ENCODE results near the gene SFXN5.

The SFXN5 gene

GRCh38 chr2:73059106-73059505 is 12.4 kb downstream of the SFXN5 start:
- Mint-ChIP-seq H3K27me3 (ENCODE audit: low read depth) (no peaks in the 10 kb centered on the region), H3K4me1 (ENCODE audit: low read depth) (peaks cover 2% of the 10 kb centered on the region), H3K4me3 (no peak overlapping the region), H3K27ac (no peak overlapping the region), H3K9me3 (peaks cover 8% of the 10 kb centered on the region), H3K36me3 (ENCODE audit: low read depth) (peaks cover 3% of the 10 kb centered on the region)

- H3K4me1 Mint-ChIP-seq (ENCODE audit: low read depth): no peaks in the 10 kb centered on the region
- H3K4me3 Mint-ChIP-seq: no peak overlapping the region
- H3K27ac Mint-ChIP-seq: no peak overlapping the region
- peaks cover 3% of the 10 kb centered on the region for H3K36me3 Mint-ChIP-seq (ENCODE audit: low read depth)
- H3K9me3 Mint-ChIP-seq: peaks cover 8% of the 10 kb centered on the region
- H3K27me3 Mint-ChIP-seq (ENCODE audit: low read depth): no peaks in the 10 kb centered on the region
Observed at GRCh38 chr2:73054980-73055379, 16.5 kb downstream of the SFXN5 start.

GRCh38 chr2:73053316-73054114 is 18.0 kb downstream of the SFXN5 start:
- Mint-ChIP-seq H3K9me3 (peaks cover 8% of the 10 kb centered on the region), H3K27ac (no peak overlapping the region), H3K27me3 (ENCODE audit: low read depth) (no peaks in the 10 kb centered on the region), H3K36me3 (ENCODE audit: low read depth) (peaks cover 3% of the 10 kb centered on the region), H3K4me3 (no peak overlapping the region), H3K4me1 (ENCODE audit: low read depth) (no peaks in the 10 kb centered on the region)

DNA sequence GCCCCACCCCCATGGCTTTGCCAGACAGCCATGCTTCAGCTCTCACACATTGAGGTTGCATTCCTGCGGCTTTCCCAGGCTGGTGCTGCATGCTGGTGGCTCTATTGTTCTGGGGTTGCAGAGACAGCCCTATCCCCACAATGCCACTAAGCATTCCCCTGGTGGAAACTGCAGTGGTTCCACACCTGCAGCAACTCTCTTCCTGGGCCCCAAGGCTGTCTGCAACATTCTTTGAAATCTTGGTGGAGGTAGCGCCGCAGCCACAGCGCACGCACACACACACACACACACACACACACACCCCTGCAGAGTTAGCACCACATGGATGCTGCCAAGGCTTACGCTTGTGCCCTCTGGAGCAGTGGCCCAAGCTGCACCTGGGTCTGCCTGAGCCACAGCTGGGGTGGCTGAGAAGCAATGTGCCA is 21.4 kb downstream of the SFXN5 start:
- H3K27me3 Mint-ChIP-seq (ENCODE audit: low read depth): no peaks in the 10 kb centered on the region
- H3K27ac Mint-ChIP-seq: no peak overlapping the region
- no peaks in the 10 kb centered on the region for H3K9me3 Mint-ChIP-seq
- H3K4me3 Mint-ChIP-seq: no peak overlapping the region
- no peaks in the 10 kb centered on the region for H3K36me3 Mint-ChIP-seq (ENCODE audit: low read depth)
- H3K4me1 Mint-ChIP-seq (ENCODE audit: low read depth): no peaks in the 10 kb centered on the region

GRCh38 chr2:73043929-73044832 is 27.3 kb downstream of the SFXN5 start:
- no peaks in the 10 kb centered on the region for H3K36me3 Mint-ChIP-seq (ENCODE audit: low read depth)
- H3K9me3 Mint-ChIP-seq: no peaks in the 10 kb centered on the region
- no peak overlapping the region for H3K27ac Mint-ChIP-seq
- H3K27me3 Mint-ChIP-seq (ENCODE audit: low read depth): no peaks in the 10 kb centered on the region
- H3K4me1 Mint-ChIP-seq (ENCODE audit: low read depth): no peaks in the 10 kb centered on the region
- H3K4me3 Mint-ChIP-seq: no peak overlapping the region

GRCh38 chr2:73043276-73043675 is 28.2 kb downstream of the SFXN5 start:
- no peaks in the 10 kb centered on the region for H3K9me3 Mint-ChIP-seq
- H3K4me3 Mint-ChIP-seq: no peak overlapping the region
- H3K4me1 Mint-ChIP-seq (ENCODE audit: low read depth): no peaks in the 10 kb centered on the region
- no peaks in the 10 kb centered on the region for H3K36me3 Mint-ChIP-seq (ENCODE audit: low read depth)
- no peaks in the 10 kb centered on the region for H3K27me3 Mint-ChIP-seq (ENCODE audit: low read depth)
- H3K27ac Mint-ChIP-seq: no peak overlapping the region

GRCh38 chr2:73037947-73038585 is 33.4 kb downstream of the SFXN5 start:
- H3K4me1 Mint-ChIP-seq (ENCODE audit: low read depth): no peaks in the 10 kb centered on the region
- no peaks in the 10 kb centered on the region for H3K27me3 Mint-ChIP-seq (ENCODE audit: low read depth)
- no peaks in the 10 kb centered on the region for H3K9me3 Mint-ChIP-seq
- H3K4me3 Mint-ChIP-seq: no peak overlapping the region
- no peaks in the 10 kb centered on the region for H3K36me3 Mint-ChIP-seq (ENCODE audit: low read depth)
- no peak overlapping the region for H3K27ac Mint-ChIP-seq

GRCh38 chr2:73036766-73037165 is 34.7 kb downstream of the SFXN5 start:
- Mint-ChIP-seq H3K27ac (no peak overlapping the region), H3K9me3 (no peaks in the 10 kb centered on the region), H3K36me3 (ENCODE audit: low read depth) (no peaks in the 10 kb centered on the region), H3K27me3 (ENCODE audit: low read depth) (no peaks in the 10 kb centered on the region), H3K4me3 (no peak overlapping the region), H3K4me1 (ENCODE audit: low read depth) (no peaks in the 10 kb centered on the region)

- Mint-ChIP-seq H3K4me1 (ENCODE audit: low read depth) (no peaks in the 10 kb centered on the region), H3K27me3 (ENCODE audit: low read depth) (no peaks in the 10 kb centered on the region), H3K36me3 (ENCODE audit: low read depth) (no peaks in the 10 kb centered on the region), H3K27ac (no peak overlapping the region), H3K4me3 (no peak overlapping the region), H3K9me3 (no peaks in the 10 kb centered on the region)
Observed at GRCh38 chr2:73035899-73036711, 35.4 kb downstream of the SFXN5 start.

GRCh38 chr2:73034661-73035375 is 36.7 kb downstream of the SFXN5 start:
- Mint-ChIP-seq H3K4me3 (no peak overlapping the region), H3K4me1 (ENCODE audit: low read depth) (no peaks in the 10 kb centered on the region), H3K36me3 (ENCODE audit: low read depth) (no peaks in the 10 kb centered on the region), H3K9me3 (no peaks in the 10 kb centered on the region), H3K27ac (no peak overlapping the region), H3K27me3 (ENCODE audit: low read depth) (no peaks in the 10 kb centered on the region)

DNA sequence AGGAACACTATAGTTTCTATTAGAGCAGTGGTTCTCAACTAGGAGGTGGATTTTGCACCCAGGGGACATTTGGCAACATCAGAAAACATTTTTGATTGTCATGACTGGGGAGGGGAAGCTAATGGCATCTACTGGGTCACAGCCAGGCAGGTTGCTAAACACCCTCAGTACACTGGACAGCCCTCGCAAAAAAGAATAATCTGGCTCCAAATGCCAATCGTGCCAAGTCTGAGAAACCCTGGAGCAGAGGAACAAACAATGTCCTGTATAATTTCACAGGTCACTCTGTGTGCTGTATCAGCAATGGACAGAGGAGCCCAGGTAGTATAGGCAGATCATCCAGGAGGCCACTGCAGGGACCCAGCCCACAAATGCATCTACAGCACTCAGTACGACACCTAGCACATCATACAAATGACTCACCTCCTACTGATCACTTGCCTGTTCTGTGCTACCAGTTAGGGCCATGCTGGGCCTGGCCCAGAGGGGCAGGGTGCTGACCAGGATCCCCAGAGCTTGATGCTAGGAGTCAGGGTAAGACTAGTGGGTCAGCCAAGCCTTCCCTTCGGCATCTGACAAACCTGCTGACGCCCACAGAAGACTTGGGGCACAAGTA is 37.6 kb downstream of the SFXN5 start:
- no peaks in the 10 kb centered on the region for H3K9me3 Mint-ChIP-seq
- H3K27me3 Mint-ChIP-seq (ENCODE audit: low read depth): no peaks in the 10 kb centered on the region
- H3K4me1 Mint-ChIP-seq (ENCODE audit: low read depth): no peaks in the 10 kb centered on the region
- no peaks in the 10 kb centered on the region for H3K36me3 Mint-ChIP-seq (ENCODE audit: low read depth)
- H3K27ac Mint-ChIP-seq: no peak overlapping the region
- H3K4me3 Mint-ChIP-seq: no peak overlapping the region

DNA sequence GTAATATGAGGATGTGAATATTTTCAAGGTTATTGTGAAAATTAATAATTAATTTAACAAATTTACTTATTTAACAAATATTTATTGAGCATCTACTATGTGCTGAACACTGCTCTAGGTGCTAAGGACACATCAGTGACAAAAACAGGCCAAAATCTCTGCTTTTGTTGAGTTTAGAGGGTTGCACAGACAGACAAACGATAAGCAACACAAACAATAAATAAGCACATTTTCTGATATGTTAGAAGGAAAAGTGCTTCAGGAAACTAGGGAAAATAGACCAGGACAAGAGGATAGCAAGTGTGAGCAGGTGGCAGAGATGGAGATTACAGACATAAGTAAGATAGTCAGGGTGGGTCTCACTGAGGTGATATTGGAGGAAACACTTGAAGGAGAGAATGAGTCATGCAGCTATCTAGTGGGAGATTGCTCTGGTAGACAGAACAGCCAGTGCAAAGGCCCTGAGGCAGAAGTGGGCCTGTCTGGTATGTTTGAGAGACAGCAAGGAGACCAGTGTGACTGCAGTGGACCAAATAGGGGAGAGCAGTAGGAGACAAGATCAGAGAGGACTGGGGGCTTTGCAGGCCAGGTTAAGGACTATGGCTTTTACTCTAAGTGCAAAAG is 38.3 kb downstream of the SFXN5 start:
- Mint-ChIP-seq H3K4me3 (no peak overlapping the region), H3K27ac (no peak overlapping the region), H3K36me3 (ENCODE audit: low read depth) (no peaks in the 10 kb centered on the region)

DNA sequence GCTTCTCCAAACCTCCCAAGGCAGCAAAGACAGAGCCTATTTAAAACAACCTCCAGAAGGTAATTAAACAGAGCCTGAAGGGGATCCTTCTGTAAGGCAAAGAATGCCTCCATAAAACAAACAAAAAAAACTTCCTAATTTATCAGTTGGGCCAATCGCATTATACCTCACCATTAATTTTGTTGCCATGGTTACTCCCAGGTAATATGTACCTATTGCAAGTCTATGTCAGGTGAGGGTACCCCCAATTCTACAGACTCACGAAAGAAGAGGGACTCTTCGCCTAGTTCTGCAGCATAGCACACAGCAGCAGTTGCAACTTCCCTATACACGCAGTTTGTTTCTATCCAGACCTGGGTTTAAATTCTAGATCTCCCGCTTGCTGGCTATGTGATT is 38.8 kb downstream of the SFXN5 start:
- Mint-ChIP-seq H3K36me3 (ENCODE audit: low read depth) (no peaks in the 10 kb centered on the region), H3K4me3 (no peak overlapping the region), H3K27ac (no peak overlapping the region), H3K9me3 (no peaks in the 10 kb centered on the region), H3K27me3 (ENCODE audit: low read depth) (no peaks in the 10 kb centered on the region), H3K4me1 (ENCODE audit: low read depth) (no peaks in the 10 kb centered on the region)

More for the DNA sequence above, 38.3 kb downstream of the SFXN5 start:
- H3K27me3 Mint-ChIP-seq (ENCODE audit: low read depth): no peaks in the 10 kb centered on the region
- no peaks in the 10 kb centered on the region for H3K4me1 Mint-ChIP-seq (ENCODE audit: low read depth)
- no peaks in the 10 kb centered on the region for H3K9me3 Mint-ChIP-seq
